Measurements from ENCODE around the gene TEX52.
A peak's percentile ranks its signal among the peaks of the same experiment; 100 is the strongest.

Gene TEX52

GRCh38 chr12:2803635-2804392 lies 53.0 kb downstream of the TEX52 start:
- DNase-seq (ENCODE audit: low spot score), result peak; percentile 48
- no peak for TF ChIP-seq CTCF (IDR thresholded peaks at IDR 0.05; ENCODE audit: extremely low read depth, missing control alignments)

- TF ChIP-seq CTCF (IDR thresholded peaks at IDR 0.05; ENCODE audit: extremely low read depth, missing control alignments), result no peak
- DNase-seq (ENCODE audit: low spot score), result no peak
Measured at GRCh38 chr12:2801044-2801783, 55.6 kb downstream of the TEX52 start.

- no peak for DNase-seq (ENCODE audit: low spot score)
- TF ChIP-seq CTCF (IDR thresholded peaks at IDR 0.05; ENCODE audit: extremely low read depth, missing control alignments), result no peak
Measured at GRCh38 chr12:2800046-2800570, 56.7 kb downstream of the TEX52 start.

Data from GM20000 (cell line).